KMS-11 (cell line): ENCODE results near the gene BNIP2.

Source experiments
- H2AFZ ChIP-seq: fragments of 200-600 bp; sonication (generic); 2 replicates; pipeline ENCODE4 v1.6.1; 2016; ENCODE audit warnings: antibody characterized with exemption, mixed run types, low read depth
- H3K27ac ChIP-seq: fragments of 200-600 bp; sonication (generic); 2 replicates; pipeline ENCODE4 v1.6.1; 2016; ENCODE audit warnings: mild to moderate bottlenecking, mixed run types
- H3K27me3 ChIP-seq: fragments of 200-600 bp; sonication (generic); 2 replicates; pipeline ENCODE4 v1.6.1; 2017; ENCODE audit warnings: mild to moderate bottlenecking, low read depth, mixed run types, moderate library complexity; ENCODE audit not compliant: insufficient read depth
- H3K36me3 ChIP-seq: fragments of 200-600 bp; sonication (generic); 2 replicates; pipeline ENCODE4 v1.6.1; 2017; ENCODE audit warnings: mild to moderate bottlenecking, mixed run types; ENCODE audit not compliant: insufficient read depth
- H3K4me1 ChIP-seq: fragments of 200-600 bp; sonication (generic); 2 replicates; pipeline ENCODE4 v1.6.1; 2016; ENCODE audit warnings: mild to moderate bottlenecking, low read depth, mixed run types; ENCODE audit not compliant: poor library complexity, severe bottlenecking
- H3K4me2 ChIP-seq: fragments of 200-600 bp; sonication (generic); 2 replicates; pipeline ENCODE4 v1.7.0; 2016; ENCODE audit warnings: mild to moderate bottlenecking, mixed run types
- H3K4me3 ChIP-seq: fragments of 200-600 bp; sonication (generic); IDR thresholded peaks from 2 replicates; pipeline ENCODE4 v1.6.1; 2017; ENCODE audit warnings: low read depth, low read length, mixed read lengths; ENCODE audit not compliant: insufficient read depth
- H3K79me2 ChIP-seq: fragments of 200-600 bp; sonication (generic); 2 replicates; pipeline ENCODE4 v1.6.1; 2016; ENCODE audit warnings: low read depth, mixed run types; ENCODE audit not compliant: insufficient read depth
- H3K9ac ChIP-seq: fragments of 200-600 bp; sonication (generic); 2 replicates; pipeline ENCODE4 v1.6.1; 2016; ENCODE audit warnings: mild to moderate bottlenecking, mixed run types
- H4K20me1 ChIP-seq: fragments of 200-600 bp; sonication (generic); 2 replicates; pipeline ENCODE4 v1.6.1; 2016; ENCODE audit warnings: mild to moderate bottlenecking, mixed run types; ENCODE audit not compliant: insufficient read depth
- TF ChIP-seq, protein P1 (sequence below): fragments of 200-600 bp; sonication (generic); conservative IDR thresholded peaks from 2 replicates; pipeline ENCODE4 v1.6.1; 2017; ENCODE audit warnings: low read depth, mild to moderate bottlenecking, antibody characterized with exemption, low read length, moderate library complexity, mixed read lengths

BNIP2 gene

DNA sequence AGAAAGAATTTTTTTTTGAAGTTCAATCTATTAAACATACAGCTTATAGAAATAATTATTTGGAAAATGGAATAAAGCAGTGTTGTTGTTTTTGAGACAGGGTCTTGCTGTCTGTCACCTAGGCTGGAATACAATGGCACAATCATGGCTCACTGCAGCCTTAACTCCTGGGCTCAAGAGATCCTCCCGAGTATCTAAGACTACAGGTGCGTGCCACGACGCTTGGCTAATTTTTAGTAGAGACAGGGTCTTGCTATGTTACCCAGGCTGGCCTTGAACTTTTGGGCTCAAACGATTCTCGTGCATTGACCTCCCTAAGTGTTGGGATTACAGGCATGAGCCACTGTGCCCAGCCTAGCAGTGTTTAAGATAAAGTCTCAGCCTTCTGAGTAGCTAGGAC lies 8.8 kb downstream of the BNIP2 start:
- no peak overlapping the region for H3K4me3 ChIP-seq
- no peak overlapping the region for H2AFZ ChIP-seq
- H3K36me3 ChIP-seq: 0 out of 2 replicates have a peak, but pooled peaks cover 5% of the 10 kb centered on the region
- no peak overlapping the region for H3K9ac ChIP-seq
- peaks cover 6% of the 10 kb centered on the region; the same call in 1 of the 2 replicates for H4K20me1 ChIP-seq
- peaks cover 25% of the 10 kb centered on the region for H3K79me2 ChIP-seq
- no peak overlapping the region for H3K4me2 ChIP-seq
- TF ChIP-seq, protein P1, sequence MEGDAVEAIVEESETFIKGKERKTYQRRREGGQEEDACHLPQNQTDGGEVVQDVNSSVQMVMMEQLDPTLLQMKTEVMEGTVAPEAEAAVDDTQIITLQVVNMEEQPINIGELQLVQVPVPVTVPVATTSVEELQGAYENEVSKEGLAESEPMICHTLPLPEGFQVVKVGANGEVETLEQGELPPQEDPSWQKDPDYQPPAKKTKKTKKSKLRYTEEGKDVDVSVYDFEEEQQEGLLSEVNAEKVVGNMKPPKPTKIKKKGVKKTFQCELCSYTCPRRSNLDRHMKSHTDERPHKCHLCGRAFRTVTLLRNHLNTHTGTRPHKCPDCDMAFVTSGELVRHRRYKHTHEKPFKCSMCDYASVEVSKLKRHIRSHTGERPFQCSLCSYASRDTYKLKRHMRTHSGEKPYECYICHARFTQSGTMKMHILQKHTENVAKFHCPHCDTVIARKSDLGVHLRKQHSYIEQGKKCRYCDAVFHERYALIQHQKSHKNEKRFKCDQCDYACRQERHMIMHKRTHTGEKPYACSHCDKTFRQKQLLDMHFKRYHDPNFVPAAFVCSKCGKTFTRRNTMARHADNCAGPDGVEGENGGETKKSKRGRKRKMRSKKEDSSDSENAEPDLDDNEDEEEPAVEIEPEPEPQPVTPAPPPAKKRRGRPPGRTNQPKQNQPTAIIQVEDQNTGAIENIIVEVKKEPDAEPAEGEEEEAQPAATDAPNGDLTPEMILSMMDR: no peak
- no peaks in the 10 kb centered on the region for H3K27me3 ChIP-seq
- H3K4me1 ChIP-seq: peaks cover 4% of the 10 kb centered on the region
- no peak overlapping the region for H3K27ac ChIP-seq

DNA sequence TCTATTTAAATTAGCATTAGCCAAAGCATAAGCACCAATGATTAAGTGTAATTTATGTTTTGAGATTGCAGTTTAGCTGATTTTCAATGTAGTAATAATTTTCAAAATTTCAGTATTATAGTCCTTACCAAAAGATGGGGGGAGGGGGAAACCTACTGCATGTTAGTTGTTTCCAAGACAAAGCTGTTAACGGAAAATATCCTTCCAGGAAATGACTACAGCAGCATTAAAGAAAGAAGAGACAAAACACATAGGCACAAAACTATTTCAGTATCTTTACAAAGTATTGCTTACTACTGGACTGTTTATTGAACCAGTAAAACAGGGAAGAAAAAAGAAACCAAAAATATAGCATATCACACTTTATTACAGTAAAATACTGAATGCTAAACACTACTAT lies 10.5 kb downstream of the BNIP2 start:
- H3K27ac ChIP-seq: no peak overlapping the region
- no peaks in the 10 kb centered on the region for H3K4me1 ChIP-seq
- H3K36me3 ChIP-seq: 0 out of 2 replicates have a peak, but pooled peaks cover 8% of the 10 kb centered on the region
- H2AFZ ChIP-seq: no peak overlapping the region
- no peak overlapping the region for H3K9ac ChIP-seq
- no peak overlapping the region for H3K4me2 ChIP-seq
- H3K4me3 ChIP-seq: no peak overlapping the region
- TF ChIP-seq, protein P1: no peak
- H4K20me1 ChIP-seq: 0 out of 2 replicates have a peak, but pooled peaks cover 3% of the 10 kb centered on the region
- no peaks in the 10 kb centered on the region for H3K27me3 ChIP-seq
- H3K79me2 ChIP-seq: peaks cover 8% of the 10 kb centered on the region; the same call in 1 of the 2 replicates

DNA sequence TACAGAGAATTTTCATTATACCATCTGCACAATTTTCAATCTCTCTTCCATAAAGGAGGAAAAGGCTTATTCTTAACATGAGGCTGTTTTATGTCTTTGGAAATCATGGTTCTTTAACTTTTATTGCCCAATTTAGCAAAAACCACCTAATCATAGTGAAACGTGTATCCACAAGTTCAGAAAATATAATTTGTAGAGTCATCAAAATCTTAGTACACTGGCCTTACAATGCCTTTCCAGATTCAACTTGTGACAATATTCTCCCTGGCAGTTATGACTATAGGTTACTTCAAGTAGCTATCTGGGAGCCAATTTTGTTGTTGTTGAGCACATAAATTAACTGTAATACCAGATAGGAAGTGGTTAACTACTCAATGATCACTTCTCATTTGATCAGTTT lies 10.9 kb downstream of the BNIP2 start:
- no peak overlapping the region for H3K4me2 ChIP-seq
- no peaks in the 10 kb centered on the region for H3K4me1 ChIP-seq
- H3K27me3 ChIP-seq: no peaks in the 10 kb centered on the region
- H3K79me2 ChIP-seq: peaks cover 3% of the 10 kb centered on the region; the same call in 1 of the 2 replicates
- H3K4me3 ChIP-seq: no peak overlapping the region
- TF ChIP-seq, protein P1: no peak
- H2AFZ ChIP-seq: no peak overlapping the region
- H4K20me1 ChIP-seq: 0 out of 2 replicates have a peak, but pooled peaks cover 2% of the 10 kb centered on the region
- H3K9ac ChIP-seq: no peak overlapping the region
- H3K36me3 ChIP-seq: 0 out of 2 replicates have a peak, but pooled peaks cover 8% of the 10 kb centered on the region
- no peak overlapping the region for H3K27ac ChIP-seq

DNA sequence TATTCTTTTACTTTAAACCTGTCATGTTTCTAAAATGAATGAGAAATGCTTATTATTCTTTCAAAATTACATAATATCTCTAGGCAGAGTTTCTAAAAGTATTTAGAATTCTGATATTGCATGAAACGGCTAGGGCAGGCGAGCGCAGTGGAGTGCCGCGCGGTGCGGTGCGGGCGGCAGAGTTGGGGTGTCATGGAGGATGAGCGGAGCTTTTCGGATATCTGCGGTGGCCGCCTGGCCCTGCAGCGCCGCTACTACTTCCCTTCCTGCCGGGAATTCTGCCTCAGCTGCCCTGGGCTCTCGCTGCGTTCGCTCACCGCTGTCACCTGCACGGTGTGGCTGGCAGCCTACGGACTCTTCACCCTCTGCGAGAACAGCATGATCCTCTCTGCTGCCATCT lies 12.6 kb downstream of the BNIP2 start:
- Histone ChIP-seq H3K36me3 (peaks cover 13% of the 10 kb centered on the region; the same call in 1 of the 2 replicates), H3K4me2 (no peak overlapping the region), H3K27me3 (no peaks in the 10 kb centered on the region), H3K79me2 (no peaks in the 10 kb centered on the region), H3K9ac (no peak overlapping the region), H3K4me1 (no peaks in the 10 kb centered on the region), H4K20me1 (no peaks in the 10 kb centered on the region), H3K4me3 (no peak overlapping the region), H2AFZ (no peak overlapping the region), H3K27ac (no peak overlapping the region)
- TF ChIP-seq, protein P1: no peak
